GM21825 (cell line): ENCODE data around the gene NR2C1.
"Not testable (repeated sequence)": the region's sequence is repeated elsewhere in the genome, so short reads cannot be mapped to it uniquely, and the experiment has no call there.

ENCODE experiments used
- ATAC-seq: cut with Tn5 transposase; IDR thresholded peaks from one replicate; pipeline ENCODE4 v1.9.1; 2021; ENCODE audit warnings: mild to moderate bottlenecking, moderate library complexity; ENCODE audit not compliant: unreplicated experiment

NR2C1 gene

GRCh38 chr12:95003921-95004272 lies 69.5 kb downstream of the NR2C1 start:
- peak; percentile 1 for ATAC-seq

GRCh38 chr12:95003213-95003920 lies 70.1 kb downstream of the NR2C1 start, which contains the start of gene NDUFA12:
Gene NDUFA12 (minus strand): TSS chr12:95003697. CDS start chr12:95003680, 17 bp downstream.
- peak; percentile 98 for ATAC-seq

- ATAC-seq = no peak
Observed at GRCh38 chr12:95002754-95003153, 70.7 kb downstream of the NR2C1 start.

- no peak for ATAC-seq
Observed at GRCh38 chr12:94998326-94998725, 75.1 kb downstream of the NR2C1 start.

GRCh38 chr12:94997726-94998125 lies 75.7 kb downstream of the NR2C1 start:
- ATAC-seq = no peak

- ATAC-seq = no peak
Observed at GRCh38 chr12:94997061-94997460, 76.4 kb downstream of the NR2C1 start.

DNA sequence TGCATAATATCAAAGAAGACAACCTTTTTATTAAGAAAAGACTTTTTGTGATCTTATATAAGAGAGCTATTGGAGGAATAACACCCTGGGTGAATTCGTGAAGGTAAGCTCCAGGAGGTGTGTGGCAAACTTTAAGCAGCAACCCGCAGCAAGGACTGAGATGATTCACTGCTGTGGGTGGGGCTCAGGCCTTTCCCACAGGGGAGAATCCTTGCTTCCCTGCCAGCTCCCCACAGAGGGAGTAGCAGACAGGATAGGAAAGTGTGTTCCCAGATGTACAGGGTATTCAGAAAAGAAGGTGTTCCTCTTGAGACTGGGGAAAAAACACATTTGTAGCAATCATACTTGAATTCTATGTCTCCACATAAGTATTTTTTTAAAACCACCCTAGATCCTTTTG lies 79.1 kb downstream of the NR2C1 start:
- ATAC-seq = no peak

DNA sequence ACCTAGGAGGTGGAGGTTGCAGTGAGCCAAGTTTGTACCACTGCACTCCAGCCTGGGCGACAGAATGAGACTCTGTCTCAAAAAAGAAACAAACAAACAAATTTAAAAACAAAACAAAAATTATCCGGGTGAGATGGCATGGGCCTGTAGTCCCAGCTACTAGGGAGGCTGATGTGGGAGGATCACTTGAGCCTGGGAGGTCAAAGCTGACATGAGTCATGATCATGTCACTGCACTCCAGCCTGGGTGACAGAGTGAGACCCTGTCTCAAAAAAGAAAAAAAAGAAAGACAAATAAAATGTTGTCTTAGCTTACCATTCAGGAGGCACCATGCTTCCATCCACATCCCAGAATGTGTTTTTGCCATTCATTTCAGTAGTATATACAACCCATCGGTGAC lies 79.6 kb downstream of the NR2C1 start:
- ATAC-seq = not testable (repeated sequence)

DNA sequence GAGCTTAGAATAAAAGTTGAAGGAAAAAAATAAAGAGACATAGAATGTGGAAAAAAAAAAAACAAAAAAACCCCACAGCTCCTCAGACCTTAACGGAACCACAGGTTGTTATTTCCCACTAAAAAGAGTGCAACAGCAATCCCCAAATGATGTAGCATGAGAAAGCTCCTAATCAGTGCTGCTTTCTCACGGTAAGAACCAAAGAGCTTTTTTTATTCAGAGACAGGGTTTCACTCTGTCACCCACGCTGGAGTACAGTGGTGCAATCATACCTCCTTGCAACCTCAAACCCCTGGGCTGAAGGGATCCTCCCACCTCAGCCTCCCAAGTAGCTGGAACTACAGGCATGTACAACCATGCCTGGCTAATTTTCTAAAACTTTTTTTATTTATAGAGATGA lies 83.2 kb downstream of the NR2C1 start:
- no peak for ATAC-seq

GRCh38 chr12:94988471-94988870 lies 84.9 kb downstream of the NR2C1 start:
- no peak for ATAC-seq

GRCh38 chr12:94987801-94988200 lies 85.6 kb downstream of the NR2C1 start:
- no peak for ATAC-seq

DNA sequence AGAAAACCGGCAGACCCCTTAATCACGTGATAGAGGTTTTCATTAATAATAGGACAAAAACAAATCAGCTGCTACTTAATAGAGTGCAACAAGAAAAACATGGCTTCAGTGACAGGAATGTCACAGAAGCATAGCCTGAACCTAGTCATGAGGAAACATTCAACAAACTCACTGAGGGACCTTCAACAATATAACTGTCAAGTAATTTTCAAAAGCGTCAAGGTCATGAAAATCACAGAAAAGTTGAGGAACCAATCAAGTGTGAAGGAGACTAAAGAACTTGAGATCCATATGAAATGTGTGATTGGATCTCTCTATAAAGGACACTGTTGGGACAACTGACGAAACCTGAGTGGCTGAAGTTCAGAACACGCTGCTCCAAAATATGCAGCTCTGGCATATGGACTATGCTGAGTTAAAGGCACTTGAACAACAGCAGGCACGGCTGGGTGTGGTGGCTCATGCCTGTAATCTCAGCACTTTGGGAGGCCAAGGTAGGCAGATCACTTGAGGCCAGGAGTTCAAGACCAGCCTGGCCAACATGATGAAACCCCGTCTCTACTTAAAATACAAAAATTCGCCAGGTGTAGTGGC lies 86.2 kb downstream of the NR2C1 start:
- no peak for ATAC-seq

- not testable (repeated sequence) for ATAC-seq
Observed at GRCh38 chr12:94985099-94985498, 88.3 kb downstream of the NR2C1 start.

DNA sequence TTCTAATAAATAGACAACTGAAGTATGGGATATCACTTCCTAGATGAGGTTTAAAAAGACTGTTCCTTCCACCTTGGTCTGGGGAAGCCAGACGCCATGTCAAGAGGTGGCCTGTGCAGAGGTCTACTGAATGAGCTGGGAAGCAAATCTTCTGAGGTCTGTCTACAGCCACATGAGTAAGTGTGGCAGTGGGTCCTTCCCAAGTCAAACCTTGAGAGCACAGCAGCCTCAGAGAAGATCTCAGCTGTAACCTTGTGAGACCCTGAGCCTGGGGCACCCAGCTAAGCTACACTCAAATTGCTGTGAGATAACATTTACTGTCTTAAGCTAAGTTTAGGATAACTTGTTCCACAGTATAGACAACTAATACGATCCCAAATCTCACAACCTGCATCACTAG lies 90.1 kb downstream of the NR2C1 start:
- no peak for ATAC-seq

DNA sequence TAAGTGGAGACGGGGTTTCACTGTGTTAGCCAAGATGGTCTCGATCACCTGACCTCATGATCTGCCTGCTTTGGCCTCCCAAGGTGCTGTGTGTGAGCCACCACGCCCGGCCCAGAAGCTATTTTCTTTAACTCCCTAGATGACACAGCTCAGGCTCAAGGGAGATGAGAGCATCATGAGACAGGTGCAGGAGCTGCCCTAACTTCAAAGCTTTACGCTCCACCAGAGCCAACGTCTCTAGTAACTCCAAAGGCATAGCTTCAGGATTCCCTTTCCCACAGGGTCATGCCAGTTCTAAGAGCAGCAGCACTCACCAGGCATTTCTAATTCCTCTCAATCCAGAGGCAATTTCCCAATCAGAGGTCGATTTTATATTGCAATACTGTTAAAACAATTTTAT lies 91.0 kb downstream of the NR2C1 start:
- ATAC-seq = no peak

- ATAC-seq = no peak
Observed at GRCh38 chr12:94980577-94980976, 92.8 kb downstream of the NR2C1 start.

- ATAC-seq = no peak
Observed at GRCh38 chr12:94979941-94980340, 93.5 kb downstream of the NR2C1 start.

DNA sequence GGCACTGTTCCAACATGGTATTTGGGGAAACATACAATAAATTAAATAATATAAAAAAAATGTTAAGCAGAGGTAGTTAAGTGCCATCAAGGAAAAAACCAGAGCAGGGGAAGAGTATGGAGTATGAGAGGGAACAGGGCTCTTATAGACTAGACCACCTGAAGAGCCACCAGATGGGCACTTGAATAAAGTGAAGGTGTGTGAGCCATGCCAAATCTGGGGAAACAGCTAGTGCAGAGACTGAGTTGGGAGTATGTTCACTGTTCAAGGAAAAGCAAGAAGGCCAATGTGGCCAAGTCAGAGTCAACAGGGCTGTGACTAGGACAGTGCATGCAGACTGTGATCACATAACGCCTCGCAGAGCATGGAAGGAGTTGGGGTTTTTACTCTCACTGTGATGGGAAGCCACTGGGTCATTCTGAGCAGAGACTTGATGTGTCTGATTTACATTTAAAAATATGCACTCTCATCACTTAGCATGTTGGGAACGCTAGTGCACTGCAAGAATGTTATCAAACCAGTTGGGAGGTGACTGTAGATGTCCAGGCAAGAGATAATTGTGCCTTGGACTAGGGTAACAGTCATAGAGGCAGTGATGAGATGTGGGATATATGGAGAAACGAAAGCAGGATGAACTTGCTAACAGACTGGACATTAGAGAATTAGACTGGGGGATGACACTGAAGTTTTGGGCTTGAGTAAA lies 95.5 kb downstream of the NR2C1 start:
- no peak for ATAC-seq

- no peak for ATAC-seq
Observed at GRCh38 chr12:94973221-94973620, 100.2 kb downstream of the NR2C1 start.

DNA sequence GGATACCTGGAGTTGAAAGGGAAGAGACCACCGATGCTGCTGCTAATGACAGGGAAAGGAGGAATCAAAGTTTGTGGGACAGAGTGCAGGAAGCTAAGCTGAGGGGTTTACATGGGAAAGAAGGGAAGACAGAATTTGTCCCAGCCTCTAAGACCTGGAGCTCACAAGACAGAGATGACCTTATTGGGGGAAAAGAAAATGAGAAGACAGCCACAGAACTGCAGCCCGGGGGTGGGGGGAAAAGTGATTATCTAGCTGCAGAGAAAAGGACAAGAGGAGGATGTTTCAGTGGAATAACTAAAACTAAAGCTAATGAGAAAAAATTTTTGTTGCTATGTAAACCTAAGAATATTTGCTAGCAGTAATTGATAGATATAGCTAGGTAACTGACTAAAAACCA lies 100.6 kb downstream of the NR2C1 start:
- no peak for ATAC-seq

GRCh38 chr12:94971923-94972322 lies 101.5 kb downstream of the NR2C1 start:
- no peak for ATAC-seq

DNA sequence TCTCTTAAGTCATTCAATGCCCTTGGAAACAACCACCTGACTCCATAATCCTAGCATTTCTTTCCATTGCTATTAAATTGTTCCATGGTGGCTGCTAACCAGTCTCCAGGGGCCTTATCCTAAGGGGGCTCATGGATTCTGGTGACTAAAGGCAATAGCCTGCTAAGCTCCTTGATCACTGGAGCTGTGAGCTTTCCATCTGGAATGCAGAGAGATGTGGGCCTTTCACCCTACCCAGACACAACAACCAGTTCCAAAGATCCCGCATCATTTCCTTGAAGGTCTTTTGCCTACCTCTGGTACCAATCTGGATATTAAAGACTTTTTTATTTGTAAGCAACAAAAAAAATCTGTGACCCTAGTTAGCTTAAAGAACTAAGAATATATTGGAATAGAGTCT lies 102.9 kb downstream of the NR2C1 start:
- ATAC-seq = no peak
